ENCODE measurements around the gene ZNF668. TPM values are rescaled to one million over a fixed set of nuclear protein-coding genes. Genes with fewer than 3 reads are reported as not detected.
"Not testable (repeated sequence)": the region's sequence is repeated elsewhere in the genome, so short reads cannot be mapped to it uniquely, and the experiment has no call there.

Gene ZNF668
- polyA plus RNA-seq, 1 experiment, result 16.3 TPM

- ChIA-PET POLR2A (no interaction called here), CTCF (interaction anchor here (0.6 to 1.1 kb wide), 3 partner anchors 13 to 43 kb away, joined by 3 to 4 read pairs (median 3); no protein-coding TSS in a partner anchor)
- Histone ChIP-seq H3K36me3 (ENCODE audit: control insufficient read depth, insufficient read depth, low read length) (no peaks in the 10 kb centered on the region), H3K4me3 (ENCODE audit: low read depth, low read length) (no peak overlapping the region), H3K27me3 (ENCODE audit: control insufficient read depth, insufficient read depth, low read length) (0 out of 2 replicates have a peak, but pooled peaks cover 2% of the 10 kb centered on the region)
- no peak for TF ChIP-seq CTCF (IDR thresholded peaks at IDR 0.05; ENCODE audit: insufficient read depth, low read depth, low read length)
- no peak for DNase-seq (ENCODE audit: low read depth)
These were observed 58.0 kb downstream of the ZNF668 start for GRCh38 chr16:31016018-31016417.

GRCh38 chr16:31013292-31013691, 60.7 kb downstream of the ZNF668 start:
- H3K36me3 ChIP-seq (ENCODE audit: control insufficient read depth, insufficient read depth, low read length); CTCF ChIA-PET; DNase-seq (ENCODE audit: low read depth); H3K4me3 ChIP-seq (ENCODE audit: low read depth, low read length); POLR2A ChIA-PET; H3K27me3 ChIP-seq (ENCODE audit: control insufficient read depth, insufficient read depth, low read length): not testable (repeated sequence)

GRCh38 chr16:31011815-31012214, 62.2 kb downstream of the ZNF668 start:
- POLR2A ChIA-PET; H3K36me3 ChIP-seq (ENCODE audit: control insufficient read depth, insufficient read depth, low read length); H3K4me3 ChIP-seq (ENCODE audit: low read depth, low read length); CTCF ChIA-PET; DNase-seq (ENCODE audit: low read depth); H3K27me3 ChIP-seq (ENCODE audit: control insufficient read depth, insufficient read depth, low read length): not testable (repeated sequence)

Other genes starting within 250 kb of the ZNF668 start
- 27.4 and 27.8 TPM in 2 replicates for gene BCL7C, start 180.2 kb downstream of the ZNF668 start, polyA plus RNA-seq (2011; rRNA removed)
- 14.9 and 22.2 TPM in 2 replicates for gene CTF1, start 177.6 kb downstream of the ZNF668 start, polyA plus RNA-seq (2011; rRNA removed)
- gene FBXL19, start 150.7 kb downstream of the ZNF668 start, polyA plus RNA-seq (2011; rRNA removed), result 5.9 and 7.6 TPM in 2 replicates
- 25.6 and 37.1 TPM in 2 replicates for gene ORAI3, start 125.2 kb downstream of the ZNF668 start, polyA plus RNA-seq (2011; rRNA removed)
- gene SETD1A, start 116.5 kb downstream of the ZNF668 start, polyA plus RNA-seq (2011; rRNA removed), result 0.96 and 1.4 TPM in 2 replicates
- gene HSD3B7, start 89.0 kb downstream of the ZNF668 start, polyA plus RNA-seq (2011; rRNA removed), result 15.4 and 25.0 TPM in 2 replicates
- gene STX1B, start 63.6 kb downstream of the ZNF668 start, polyA plus RNA-seq (2011; rRNA removed), result 1.5 and 1.6 TPM in 2 replicates
- 41.7 and 53.6 TPM in 2 replicates for gene STX4, start 40.7 kb downstream of the ZNF668 start, polyA plus RNA-seq (2011; rRNA removed)
- 3.3 and 4.2 TPM in 2 replicates for gene ZNF646, start 182 bp upstream of the ZNF668 start, polyA plus RNA-seq (2011; rRNA removed)
- 0.96 and 1.8 TPM in 2 replicates for gene PRSS53, start 14.7 kb upstream of the ZNF668 start, polyA plus RNA-seq (2011; rRNA removed)
- 416 and 515 TPM in 2 replicates for gene VKORC1, start 20.6 kb upstream of the ZNF668 start, polyA plus RNA-seq (2011; rRNA removed)
- gene BCKDK, start 34.1 kb upstream of the ZNF668 start, polyA plus RNA-seq (2011; rRNA removed), result 31.0 and 56.0 TPM in 2 replicates
- gene KAT8, start 43.4 kb upstream of the ZNF668 start, polyA plus RNA-seq (2011; rRNA removed), result 28.9 and 31.9 TPM in 2 replicates
- gene PRSS8, start 61.5 kb upstream of the ZNF668 start, polyA plus RNA-seq (2011; rRNA removed), result not detected in 2 replicates
- gene PRSS36, start 75.8 kb upstream of the ZNF668 start, polyA plus RNA-seq (2011; rRNA removed), result 0.22 and 0.39 TPM in 2 replicates
- 109 and 113 TPM in 2 replicates for gene FUS, start 105.9 kb upstream of the ZNF668 start, polyA plus RNA-seq (2011; rRNA removed)
- 15.8 and 23.9 TPM in 2 replicates for gene PYCARD, start 128.5 kb upstream of the ZNF668 start, polyA plus RNA-seq (2011; rRNA removed)
- not detected in 2 replicates for gene TRIM72, start 139.9 kb upstream of the ZNF668 start, polyA plus RNA-seq (2011; rRNA removed)
- not detected in 2 replicates for gene PYDC1, start 142.9 kb upstream of the ZNF668 start, polyA plus RNA-seq (2011; rRNA removed)
- gene ITGAM, start 185.7 kb upstream of the ZNF668 start, polyA plus RNA-seq (2011; rRNA removed), result not detected in 2 replicates